Central memory CD4-positive, alpha-beta T cell (primary cell): ENCODE measurements around the gene SLC35C1.
A peak's percentile ranks its signal among the peaks of the same experiment; 100 is the strongest.
"Not testable (repeated sequence)": the region's sequence is repeated elsewhere in the genome, so short reads cannot be mapped to it uniquely, and the experiment has no call there.

Experiments
- DNase-seq: peaks from one replicate; pipeline ENCODE4 v3.0.0; 2022

Gene SLC35C1

DNA sequence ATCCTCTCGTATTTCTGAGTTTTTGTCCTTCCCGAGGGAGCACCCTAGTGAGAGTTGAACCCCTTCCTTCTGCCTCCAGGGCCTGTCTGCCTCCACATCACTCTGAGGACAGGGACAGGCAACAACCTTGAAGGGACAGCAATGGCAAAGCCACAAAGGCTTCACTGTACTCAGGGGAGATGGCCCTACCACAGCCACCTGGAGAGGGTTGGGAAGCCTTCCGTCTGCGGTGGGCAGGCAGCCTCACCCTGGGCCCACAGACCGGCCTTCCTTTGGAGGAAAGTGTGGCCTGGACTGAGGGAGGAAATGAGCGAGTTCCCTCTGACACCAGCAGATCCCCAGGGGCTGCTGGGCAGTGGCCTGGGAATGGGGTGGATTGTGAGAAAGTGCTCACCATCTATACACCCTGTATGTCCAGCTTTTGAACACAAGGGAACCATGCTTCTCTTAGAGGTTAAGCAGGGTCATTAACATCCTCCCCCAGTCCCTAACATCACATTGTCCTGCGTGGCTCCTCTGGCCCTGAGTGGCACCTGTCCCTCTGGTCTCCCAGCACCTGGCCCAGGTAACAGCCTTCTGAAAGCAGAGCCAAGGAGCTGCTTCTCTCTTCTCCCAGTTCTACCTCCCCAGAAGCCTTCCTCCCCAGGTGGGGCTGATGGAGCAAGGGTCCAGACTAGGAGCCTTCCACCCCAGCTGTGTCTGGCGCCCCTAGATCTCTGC, 6.8 kb downstream of the SLC35C1 start:
- no peak for DNase-seq

DNA sequence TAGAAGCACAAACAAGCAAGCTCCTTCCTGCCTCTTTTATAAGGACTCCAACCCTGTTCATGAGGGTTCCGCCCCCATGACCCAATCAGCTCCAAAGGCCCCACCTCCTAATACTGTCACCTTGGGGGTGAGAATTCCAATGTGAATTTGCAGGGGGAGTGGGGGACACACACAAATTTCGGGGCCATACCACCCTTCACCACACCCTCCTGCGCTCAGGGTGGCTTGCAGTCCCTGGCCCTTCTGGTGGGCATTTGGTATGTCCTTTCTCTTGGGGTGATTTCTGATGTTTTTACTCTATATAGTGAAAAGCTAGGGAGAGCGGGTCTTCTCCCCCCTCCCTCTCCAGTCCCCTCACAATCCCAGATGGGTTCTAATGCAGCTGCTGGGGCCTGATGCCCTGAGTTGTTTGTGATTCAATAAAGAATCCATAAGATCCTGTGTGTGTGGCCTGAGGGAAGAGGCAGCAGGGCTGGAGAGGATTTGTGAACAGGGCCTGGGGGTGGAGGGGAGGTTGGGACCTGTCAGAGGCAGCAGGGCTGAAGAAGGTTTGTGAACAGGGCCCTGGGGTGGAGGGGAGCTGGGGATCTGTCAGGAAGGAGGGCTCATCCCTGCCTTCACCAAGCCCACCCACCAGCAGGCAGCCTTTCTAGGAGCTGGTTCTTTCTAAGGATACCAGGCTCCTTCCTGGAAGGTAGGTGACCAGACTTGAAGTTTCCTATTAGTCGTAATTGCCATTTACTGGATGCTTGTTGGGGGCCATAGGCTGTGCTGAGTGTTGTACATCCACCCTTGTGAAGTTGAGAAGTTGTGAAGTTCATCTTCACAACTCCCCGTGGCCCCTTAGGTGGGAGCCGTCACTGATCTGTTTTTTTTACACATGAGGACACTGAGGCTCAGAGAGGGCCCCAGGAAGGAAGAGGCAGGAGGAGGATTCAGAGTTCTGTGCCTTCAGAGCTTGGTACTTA, 7.9 kb downstream of the SLC35C1 start:
- no peak for DNase-seq

DNA sequence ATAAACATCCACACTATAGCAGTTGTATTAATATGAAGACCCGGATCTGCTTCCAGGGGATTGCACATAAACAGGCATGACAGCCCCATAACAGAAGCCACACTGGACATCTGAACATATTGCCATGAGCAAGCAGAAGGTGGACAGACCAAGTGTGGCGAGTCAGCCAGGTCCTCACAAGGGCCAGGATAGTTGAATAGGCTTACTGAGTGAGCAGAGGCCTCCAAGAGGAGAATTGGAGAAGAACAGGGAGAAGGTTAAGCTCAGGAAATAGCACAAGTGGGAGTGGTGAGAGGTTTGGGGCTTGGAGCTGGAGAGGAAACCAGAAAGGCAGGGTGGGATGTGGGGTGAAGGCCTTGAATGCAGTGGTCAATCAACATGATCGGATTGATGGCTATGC, 10.8 kb downstream of the SLC35C1 start:
- no peak for DNase-seq

DNA sequence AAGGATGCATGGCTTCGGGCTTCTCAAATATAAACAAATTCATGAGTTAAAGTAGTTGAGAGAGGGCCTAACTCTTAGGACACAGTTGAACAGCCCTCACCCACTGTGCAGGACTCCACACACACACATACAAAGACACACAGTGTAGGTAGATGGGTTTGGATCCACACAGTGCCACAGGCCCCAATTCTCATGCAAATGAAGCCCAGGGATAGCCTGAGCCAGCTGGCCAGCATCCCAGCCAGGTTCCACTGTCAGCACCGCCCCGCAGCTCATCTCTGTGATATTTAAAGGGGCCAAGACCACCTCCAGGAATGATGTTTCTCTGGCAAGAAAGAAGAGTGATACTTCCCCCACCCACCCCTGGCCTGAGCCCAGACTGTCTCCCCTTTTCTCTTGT, 11.7 kb downstream of the SLC35C1 start:
- DNase-seq, result no peak

DNA sequence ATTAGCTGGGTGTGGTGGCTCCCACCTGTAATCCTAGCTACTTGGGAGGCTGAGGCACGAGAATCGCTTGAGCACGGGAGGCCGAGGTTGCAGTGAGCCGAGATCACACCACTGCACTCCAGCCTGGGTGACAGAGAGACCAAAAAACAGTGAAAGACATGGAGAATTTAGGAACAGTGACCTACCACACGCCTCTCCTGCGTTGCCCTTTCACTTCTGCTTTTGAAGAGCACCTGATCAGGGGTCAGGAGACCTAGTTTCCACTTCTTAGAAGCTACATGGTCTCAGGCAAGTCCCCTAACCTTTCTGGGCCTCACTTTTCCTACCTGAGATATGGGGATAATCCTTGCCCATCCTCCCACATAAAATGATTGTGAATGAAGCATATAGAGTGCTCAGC, 12.2 kb downstream of the SLC35C1 start:
- DNase-seq, result no peak

DNA sequence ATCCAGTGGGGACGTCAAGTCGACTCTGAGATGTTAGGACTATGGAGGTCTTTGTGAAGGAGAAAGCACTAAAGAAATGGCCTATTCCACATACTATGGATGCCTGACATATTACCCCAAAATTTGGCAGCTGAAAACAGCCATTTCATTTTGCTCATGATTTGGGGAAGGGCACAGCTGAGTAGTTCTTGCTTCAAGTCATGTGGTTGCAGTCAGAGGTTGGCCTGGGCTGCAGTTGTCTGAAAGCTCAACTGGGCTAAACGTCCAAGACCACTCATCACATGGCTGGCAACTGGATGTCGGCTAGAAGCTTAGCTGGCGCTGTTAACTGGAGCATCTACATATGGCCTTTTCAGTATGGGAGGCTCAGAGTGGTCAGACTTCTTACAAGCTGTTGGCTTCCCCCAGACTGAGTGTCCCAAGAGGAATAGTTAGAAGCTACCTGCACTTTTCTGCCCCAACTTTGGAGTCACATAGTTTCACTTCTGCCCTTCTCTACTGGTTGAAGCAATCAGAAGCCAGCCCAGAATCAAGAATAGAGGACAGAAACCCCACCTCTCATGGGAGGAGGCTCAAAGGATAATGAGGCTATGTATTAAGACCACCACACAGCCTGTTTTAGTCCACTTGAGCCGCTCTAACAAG, 14.1 kb downstream of the SLC35C1 start:
- DNase-seq, result no peak

DNA sequence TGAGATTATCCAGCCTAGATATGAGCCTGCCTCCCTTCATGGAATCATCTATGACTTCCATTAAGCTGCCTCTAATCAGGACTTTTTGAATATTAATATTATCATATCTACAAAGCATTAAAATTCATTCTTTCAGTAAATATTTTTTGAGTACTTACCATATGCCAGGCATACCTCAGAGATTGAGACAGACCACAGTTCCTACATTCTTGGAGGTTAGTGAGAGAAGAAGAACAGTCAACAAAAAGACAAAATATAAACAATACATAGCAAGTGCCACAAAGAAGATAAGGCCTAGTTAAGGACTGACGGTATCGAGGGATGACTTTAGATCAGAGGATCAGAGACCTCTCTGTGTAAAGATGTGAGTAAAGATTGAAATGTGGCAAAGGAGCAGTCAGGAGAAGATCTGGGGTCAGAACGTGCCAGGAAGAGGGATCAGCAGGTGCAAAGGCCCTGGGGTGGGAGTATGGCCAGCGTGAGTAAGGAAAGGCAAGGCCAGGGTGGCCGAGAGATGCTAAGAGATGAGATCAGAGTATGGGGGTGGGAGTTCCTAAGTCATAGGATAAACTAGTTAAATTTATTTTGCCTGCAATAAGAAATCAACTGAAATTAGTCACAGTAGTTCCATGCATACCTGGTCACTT, 15.4 kb downstream of the SLC35C1 start:
- no peak for DNase-seq

DNA sequence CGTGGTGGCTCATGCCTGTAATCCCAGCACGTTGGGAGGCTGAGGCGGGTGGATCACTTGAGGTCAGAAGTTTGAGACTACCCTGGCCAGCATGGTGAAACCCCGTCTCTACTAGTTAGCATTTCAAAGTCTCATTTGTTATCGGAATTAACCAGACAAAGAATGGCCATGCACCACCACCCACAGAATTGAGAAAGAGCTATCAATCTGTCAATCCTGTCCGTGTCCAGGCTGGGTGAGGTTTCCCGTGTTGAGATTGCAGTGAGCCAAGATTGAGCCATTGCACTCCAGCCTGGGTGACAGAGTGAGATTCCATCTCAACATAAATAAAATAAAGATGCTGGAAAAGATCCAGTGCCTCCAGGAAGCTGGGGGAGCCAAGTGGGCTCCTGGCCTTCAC, 21.5 kb downstream of the SLC35C1 start:
- DNase-seq, result not testable (repeated sequence)

DNA sequence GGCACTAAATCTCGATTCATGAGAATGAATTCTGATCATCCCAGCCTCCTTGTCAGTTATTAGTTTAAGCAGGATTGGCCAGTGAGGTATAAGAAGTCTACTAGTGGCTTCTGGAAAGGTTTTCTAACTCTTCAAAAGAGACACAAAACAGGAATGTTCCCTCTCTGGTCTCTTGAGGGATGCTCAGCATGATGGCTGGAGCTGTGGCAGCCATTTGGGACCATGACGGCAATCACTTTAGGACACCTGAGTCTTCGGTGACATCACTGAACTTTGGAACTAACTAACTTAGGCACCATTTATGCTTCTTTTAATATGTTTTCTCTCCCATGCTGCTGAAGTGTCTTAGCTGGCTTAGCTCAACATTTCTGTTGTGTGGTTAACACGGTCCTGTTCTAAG, 22.2 kb downstream of the SLC35C1 start:
- no peak for DNase-seq

DNA sequence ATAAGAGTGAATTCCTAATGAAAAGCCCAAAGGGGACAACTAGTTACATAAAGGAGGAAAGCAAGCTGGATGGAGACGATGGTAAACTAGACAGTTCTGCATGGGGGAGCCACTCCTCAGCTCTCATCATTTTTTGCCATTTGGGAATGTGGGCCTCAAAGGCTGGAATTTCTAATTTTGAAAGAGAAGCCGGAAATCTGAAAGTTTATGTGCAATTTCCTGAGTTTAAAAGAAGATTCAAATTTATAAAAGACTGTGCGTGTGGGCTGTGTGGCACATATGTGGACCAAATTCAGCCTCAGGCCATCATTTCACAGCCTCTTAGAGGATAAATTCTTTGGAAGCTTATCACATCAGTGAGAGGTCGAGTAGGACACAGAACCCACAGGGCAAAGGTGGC, 24.0 kb downstream of the SLC35C1 start:
- DNase-seq, result no peak

DNA sequence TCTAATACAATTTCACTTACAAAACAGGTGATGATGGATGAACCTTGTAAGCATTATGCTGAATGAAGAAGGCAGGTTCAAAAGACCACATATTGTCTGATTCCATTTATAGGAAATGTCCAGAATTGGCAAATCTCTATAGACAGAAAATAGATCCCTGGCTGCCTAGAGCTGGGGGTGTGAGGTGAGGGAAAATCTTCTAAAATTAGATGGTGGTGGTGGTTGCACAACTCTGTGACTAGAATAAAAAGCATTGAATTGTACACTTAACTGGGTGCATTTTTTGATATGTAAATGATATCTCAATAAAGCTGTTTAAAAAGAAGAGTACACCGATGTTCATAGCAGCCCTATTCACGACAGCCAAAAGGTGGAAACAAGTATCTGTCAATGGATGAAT, 25.6 kb downstream of the SLC35C1 start:
- no peak for DNase-seq

DNA sequence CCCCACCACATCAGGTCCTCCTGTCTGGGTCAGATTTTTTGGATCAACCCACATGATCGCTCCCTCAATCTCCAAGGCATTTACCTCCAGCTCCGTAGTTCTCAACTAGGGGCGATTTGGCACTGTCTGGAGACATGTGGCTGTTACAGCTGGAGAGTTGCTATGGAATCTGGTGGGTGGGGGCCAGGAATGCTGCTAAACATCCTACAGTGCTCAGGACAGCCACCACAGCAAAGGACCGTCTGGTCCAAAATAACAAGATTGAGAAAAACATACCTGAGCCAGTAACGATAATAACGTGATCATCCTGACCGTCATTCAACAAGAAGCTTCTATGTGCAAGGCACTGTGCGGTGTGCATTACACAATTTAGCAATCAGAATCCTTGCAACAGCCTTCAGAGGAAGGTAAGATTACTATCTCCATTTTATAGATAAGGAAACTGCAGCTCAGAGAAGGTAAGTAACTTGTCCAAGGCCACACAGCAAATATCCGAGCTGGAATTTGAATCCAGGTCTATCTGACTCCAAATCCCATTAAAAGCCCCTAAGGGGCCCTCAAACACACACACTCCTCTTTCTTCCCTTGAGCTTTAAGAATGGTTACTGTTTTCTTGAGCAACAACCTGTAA, 28.0 kb downstream of the SLC35C1 start:
- DNase-seq, result no peak

DNA sequence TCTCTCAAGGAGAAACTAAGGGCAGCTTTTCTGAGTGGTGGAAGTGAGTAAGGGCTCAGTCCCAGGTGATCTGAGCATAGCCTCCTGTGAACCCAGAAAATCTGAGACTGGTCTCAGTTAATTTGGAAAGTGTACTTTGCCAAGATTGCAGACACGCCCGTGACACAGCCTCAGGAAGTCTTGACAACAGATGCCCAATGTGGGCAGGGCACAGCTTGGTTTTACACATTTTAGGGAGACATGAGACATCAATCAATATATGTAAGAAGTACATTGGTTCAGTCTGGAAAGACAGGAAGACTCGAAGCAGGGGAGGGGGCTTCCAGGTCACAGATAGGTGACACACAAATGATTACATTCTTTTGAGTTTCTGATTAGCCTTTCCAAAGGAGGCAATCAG, 28.8 kb downstream of the SLC35C1 start:
- no peak for DNase-seq

DNA sequence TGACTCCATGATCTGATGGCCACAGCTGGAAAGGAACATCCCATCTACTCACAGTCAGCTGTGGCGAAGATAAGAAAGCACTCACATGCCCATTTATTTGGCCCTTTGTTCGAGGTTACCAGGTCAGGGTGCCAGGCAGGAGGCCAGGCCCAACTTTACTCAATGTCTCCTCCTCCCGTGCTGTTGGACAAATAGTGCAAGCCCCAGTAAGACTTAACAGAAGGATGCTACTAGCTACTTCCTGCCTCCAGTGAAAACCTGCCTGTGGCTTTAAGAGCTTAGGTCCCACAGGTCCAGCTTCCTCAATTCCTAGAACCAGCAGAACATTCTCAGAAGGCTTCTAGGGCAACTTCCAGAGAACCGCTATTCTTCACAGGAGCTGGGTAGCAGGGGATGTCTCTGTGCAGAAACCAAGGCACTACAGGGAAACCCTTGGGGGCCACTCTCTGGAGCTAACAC, 29.4 kb downstream of the SLC35C1 start:
- DNase-seq, result no peak

DNA sequence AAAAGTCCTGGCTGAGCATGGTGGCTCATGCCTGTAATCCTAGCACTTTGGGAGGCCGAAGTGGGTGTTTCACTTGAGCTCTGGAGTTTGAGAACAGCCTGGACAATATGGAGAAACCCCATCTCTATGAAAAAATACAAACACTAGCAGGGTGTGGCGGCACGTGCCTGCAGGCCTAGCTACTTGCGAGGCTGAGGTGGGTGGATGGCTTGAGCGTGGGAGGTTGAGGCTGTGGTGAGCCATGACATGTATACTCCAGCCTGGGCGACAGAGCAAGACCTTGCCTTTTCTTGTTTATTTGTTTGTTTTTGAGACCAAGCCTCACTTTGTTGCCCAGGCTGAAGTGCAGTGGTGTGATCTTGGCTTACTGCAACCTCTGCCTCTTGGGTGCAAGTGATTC, 34.3 kb downstream of the SLC35C1 start:
- no peak for DNase-seq

DNA sequence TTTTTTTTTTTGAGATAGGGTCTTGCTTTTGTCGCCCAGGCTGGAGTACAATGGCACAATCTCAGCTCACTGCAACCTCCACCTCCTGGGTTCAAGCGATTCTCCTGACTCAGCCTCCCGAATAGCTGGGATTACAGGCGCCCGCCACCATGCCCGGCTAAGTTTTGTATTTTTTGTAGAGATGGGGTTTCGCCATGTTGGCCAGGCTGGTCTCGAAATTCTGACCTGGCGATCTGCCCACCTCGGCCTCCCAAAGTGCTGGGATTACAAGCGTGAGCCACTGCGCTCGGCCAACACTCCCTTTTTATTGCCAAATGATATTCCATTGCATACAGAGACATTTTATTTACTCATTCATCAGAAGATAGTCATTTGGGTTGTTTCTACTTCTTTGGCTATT, 35.3 kb downstream of the SLC35C1 start:
- not testable (repeated sequence) for DNase-seq

DNA sequence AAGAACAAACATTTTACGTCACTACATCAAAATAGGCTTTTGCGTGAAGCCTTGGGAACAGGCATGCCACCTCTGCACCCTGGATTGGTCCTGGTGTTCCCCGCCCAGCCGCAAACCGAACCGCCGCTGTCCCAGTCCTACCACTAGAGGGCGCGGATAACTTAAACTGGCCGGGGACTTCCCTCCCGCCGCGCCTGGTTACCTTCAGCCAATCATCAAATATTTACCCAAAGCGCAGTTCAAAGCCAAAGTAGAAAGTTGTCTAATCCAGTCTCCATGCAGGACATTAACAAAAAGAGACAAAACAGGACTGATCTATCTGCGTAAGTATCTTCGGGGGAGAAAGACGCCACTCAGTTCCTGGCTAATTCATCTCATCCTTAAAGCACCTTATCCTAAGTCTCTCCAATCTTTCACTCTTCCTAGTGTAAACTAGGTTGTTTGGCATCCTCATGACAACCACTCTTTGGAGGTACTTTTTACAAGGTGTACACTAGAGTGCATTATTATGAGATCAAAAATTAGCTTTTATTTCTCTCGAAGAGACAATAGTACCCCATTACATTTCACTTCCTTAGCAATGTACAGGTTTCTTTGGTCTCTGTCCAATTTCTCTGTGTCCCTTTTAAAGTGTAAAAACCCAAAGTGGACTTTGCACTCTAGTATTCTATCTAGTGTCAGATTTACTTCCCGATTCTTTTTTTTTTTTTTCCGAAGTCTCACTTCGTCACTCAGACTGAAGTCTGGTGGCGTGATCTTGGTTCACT, 38.4 kb downstream of the SLC35C1 start:
- DNase-seq, result peak; percentile 95

DNA sequence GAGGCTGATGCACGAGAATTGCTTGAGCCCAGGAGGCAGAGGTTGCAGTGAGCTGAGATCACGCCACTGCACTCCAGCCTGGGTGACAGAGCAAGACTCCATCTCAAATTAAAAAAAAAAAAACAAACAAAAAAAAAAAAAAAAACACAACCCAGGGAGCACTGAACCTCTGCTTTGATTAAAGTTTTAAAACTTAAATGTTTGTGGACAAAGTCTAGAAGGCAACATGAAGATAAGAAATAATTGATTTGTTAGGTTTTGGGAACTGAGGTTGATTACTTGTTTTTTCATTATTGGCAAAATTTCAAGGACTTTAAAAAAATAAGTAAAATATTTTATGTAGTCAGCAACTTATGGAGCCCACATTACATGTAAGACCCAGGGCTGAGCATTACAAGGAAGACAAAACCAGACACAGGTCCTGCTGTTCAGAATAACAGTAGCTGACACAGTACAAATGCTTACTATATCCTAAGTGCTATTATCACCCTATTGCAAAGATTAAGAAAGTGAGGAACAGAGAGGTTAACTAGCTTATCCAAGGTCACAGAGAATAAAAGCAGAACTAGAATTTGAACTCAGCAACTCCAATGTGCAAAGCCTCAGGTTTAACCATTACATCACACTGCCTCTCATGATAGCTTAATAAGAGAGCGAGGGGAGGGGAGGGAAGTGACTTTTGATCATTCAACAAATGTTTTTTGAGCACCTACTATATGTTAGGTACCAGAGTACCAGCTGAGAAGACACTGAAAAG, 40.1 kb downstream of the SLC35C1 start:
- DNase-seq, result no peak

DNA sequence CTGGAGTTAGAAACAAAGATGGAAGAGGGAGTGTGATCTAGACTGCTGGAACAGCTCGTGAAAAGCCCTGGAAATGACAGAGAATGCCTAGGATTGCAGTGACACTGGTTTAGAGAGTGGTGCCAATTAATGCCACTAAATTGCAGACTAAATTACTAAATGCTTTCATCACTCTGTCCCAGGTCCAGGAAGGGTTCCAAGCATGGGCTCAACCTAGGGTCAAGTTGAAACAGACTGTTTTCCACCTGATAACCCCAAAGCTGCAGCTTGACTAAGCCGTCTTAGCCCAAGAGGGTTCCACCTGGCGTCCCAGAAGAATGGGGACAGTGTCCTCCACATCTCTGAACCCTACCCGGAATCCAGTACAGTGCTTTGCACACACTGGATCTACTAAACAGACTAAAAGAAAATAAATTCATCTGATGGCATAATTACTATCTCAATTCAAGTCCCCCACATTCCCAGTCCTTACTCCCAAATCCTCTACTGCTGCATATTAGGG, 41.3 kb downstream of the SLC35C1 start:
- DNase-seq, result no peak
